LNCAP (cell line): ENCODE results near the gene TNS3.

Experiments
- CTCF ChIP-seq: fragments of 450-650 bp; IDR thresholded peaks from 2 replicates; pipeline ENCODE4 v1.5.1; 2017; ENCODE audit warnings: mild to moderate bottlenecking

Gene TNS3

GRCh38 chr7:47345857-47346298 lies 236.0 kb downstream of the TNS3 start:
- no peak for TF ChIP-seq CTCF

DNA sequence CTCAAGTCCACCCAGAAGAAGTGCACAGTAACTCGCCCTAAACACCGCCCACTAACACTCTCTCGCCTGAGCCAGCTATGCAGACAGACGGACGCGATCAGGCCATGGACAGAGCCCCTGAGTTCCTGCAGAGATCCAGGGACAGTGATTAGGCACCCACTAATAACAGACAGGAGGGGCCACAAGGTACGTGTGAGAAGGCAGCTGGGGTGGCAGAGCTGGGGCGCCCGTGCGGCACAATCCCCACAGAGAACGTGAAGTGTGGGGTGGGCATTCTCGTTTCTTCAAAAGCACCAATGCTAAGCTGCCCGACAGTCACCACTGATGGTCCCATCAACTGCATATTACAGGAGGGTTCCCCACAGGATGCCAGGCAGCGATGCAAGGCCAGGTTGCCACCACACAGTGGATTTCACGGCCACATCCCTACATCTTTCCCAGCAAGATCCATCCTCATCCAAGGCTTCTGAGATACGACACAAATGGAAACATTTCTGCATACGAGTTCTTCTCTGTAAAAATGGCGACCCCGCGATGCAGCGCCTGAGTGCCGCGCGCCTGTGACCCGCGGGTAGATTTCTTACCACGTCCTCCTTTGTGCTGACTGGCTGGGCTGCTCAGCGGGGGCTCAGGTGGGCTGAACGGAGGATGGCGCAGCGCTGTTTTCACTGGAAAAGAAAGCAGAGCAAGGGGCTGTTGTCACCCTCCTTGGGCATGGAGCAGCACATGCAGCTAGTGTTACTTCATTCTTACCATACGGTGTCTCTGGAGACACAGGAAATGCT lies 237.5 kb downstream of the TNS3 start:
- no peak for TF ChIP-seq CTCF

GRCh38 chr7:47343061-47343455 lies 238.9 kb downstream of the TNS3 start:
- no peak for TF ChIP-seq CTCF

- no peak for TF ChIP-seq CTCF
Observed at GRCh38 chr7:47342296-47343060, 239.4 kb downstream of the TNS3 start.

- TF ChIP-seq CTCF = no peak
Observed at GRCh38 chr7:47340517-47340916, 241.4 kb downstream of the TNS3 start.

- no peak for TF ChIP-seq CTCF
Observed at GRCh38 chr7:47338026-47338425, 243.9 kb downstream of the TNS3 start.

DNA sequence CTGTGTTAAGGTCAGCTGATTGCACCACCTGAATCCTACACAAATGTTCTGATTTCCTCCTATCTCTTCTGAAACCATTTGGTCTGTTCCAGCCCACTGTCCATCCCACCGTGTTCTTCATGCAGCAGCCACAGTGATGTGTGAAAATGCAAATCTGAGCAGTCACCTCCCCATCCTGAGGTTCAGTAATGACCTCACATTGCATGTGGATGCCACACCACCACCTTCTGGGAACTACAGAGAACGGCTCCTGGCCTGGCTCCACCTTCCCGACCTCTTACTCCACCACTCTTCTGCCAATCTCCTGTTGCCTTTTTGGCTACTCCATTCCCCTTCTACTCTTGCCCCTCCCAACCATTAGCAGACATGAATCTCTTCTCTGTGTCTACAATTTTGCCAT lies 244.4 kb downstream of the TNS3 start:
- 0 out of 2 replicates have a peak, but pooled peaks have one; percentile 8 for TF ChIP-seq CTCF
